HG03565 (cell line): Measurements from ENCODE around the gene FILIP1L.

Experiments
- ATAC-seq: cut with Tn5 transposase; IDR thresholded peaks from one replicate; pipeline ENCODE4 v1.9.1; 2021; ENCODE audit warnings: mild to moderate bottlenecking, moderate library complexity; ENCODE audit not compliant: unreplicated experiment

The FILIP1L gene

DNA sequence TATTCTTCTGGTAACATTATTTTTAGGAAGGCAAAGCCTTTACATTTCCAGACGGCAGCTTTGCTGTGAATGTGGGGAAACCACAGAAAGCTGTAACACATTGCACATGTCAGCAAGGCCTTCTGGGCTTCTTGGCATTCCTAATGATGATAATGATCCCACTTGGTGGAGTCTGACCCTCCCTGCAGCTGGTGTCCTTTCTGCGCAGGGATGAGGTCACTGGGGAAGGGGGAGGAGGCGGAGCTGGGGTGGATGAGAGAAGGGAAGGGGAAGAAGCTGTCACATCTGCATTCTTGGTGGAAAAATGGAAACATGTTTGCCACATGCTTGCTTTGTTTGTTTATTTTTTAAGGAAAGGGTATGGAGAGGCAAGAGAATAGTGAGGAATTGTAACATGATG, 68.6 kb downstream of the FILIP1L start:
- ATAC-seq: no peak

GRCh38 chr3:100044369-100044768, 69.9 kb downstream of the FILIP1L start:
- peak; percentile 78 for ATAC-seq

DNA sequence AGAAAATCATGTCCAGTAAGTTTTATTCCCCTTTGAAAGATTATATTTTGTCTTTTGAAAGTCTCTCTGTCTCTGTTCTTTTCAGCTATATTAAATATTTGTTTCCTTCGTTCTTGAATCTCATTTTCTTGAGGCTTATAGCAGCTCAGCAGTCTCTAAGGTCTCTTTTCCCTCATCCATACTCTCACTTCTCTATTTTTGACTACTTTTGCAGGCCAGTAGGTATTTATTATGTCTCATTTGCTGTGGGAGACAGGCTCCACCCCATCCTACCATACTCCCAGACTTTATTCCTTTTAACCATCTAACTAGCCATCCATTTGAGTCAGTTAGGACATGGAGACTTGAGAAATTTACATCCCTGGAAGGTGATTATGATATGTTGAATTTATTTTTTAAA, 71.0 kb downstream of the FILIP1L start:
- no peak for ATAC-seq

DNA sequence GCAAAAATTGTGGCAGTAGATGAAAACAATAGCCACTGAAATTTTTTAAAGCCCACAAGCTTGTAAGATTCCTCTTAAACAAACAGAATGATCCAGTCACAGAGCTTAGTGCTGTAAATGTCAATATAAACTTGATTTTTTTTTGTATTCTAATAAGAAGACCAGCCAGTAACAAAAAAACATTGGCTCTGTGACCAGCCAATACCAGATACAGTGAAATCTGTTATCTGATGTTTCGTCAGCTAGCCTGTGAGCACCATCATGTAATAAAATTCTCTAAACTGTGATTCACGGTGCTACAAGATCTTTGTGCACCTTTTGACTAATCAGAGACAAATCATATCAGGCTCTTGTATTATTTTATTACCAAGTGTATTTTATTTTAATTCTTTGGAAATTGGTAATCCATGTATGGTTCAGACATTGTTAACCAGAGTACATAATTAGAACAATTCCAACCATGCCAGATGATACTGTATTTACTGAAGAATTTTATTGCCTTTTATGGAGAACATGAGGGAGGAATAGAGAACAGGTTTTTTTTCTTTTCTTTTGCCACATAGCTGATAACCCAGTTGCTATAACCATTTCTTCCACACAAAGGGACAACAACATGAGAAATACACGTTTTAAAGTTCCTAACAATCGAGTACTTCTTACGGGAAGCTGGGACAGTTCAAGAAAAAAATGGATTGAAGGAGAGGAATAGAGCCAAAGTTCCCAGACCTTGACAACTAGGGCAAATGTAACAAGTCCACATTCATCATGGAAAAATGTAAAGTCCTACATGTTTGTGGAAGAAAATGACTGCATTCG, 71.9 kb downstream of the FILIP1L start:
- no peak for ATAC-seq

- ATAC-seq: no peak
These were observed 73.0 kb downstream of the FILIP1L start for GRCh38 chr3:100041328-100041749.

- ATAC-seq: no peak
These were observed 73.7 kb downstream of the FILIP1L start for GRCh38 chr3:100040451-100041225.

- no peak for ATAC-seq
These were observed 75.2 kb downstream of the FILIP1L start for GRCh38 chr3:100039075-100039474.

- ATAC-seq: no peak
These were observed 80.3 kb downstream of the FILIP1L start for GRCh38 chr3:100033903-100034471.

- ATAC-seq: no peak
These were observed 81.1 kb downstream of the FILIP1L start for GRCh38 chr3:100033184-100033583.

- no peak for ATAC-seq
These were observed 82.1 kb downstream of the FILIP1L start for GRCh38 chr3:100032243-100032642.

DNA sequence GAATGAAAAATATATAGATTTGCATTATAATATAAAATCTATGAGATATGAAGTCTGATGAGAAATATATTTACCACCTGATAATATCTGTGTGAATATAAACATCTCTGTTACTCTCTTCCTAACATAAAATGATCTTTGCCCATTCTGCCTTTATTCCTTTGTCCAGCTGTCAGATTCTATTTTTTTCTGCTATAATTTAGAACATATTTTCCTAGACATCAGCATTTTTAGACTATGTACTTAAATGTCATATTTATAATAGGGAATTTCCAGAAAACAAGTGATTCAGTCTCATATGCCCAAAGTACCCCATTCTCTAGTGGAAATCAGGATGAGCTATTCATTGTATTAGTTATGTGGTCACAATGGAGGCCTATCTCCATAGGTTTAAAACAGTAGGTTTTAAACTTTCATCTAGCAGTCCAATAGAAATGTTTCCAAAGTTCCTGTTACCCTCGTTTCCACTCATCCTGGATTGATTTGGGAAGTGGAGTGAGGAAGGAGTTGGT, 83.3 kb downstream of the FILIP1L start:
- no peak for ATAC-seq

DNA sequence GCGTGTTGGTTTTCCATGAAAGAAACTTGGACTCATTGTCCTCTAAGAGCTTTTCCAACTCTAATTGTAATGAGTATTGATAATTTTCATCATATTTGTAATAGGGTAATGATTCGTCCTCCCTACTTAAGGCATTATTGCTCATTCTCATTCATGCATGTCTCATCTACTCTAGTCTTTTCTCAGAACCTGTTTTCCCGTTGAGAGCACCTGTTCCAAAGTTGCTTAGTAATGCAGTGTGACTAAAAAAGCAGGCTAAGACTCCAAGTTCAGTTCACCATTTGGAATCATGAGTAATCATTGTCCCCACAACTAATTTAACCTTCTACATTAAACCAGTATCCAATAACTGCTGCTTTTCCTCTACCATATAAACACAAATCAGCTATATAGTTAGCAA, 84.0 kb downstream of the FILIP1L start:
- ATAC-seq: no peak

GRCh38 chr3:100029689-100030088, 84.6 kb downstream of the FILIP1L start:
- ATAC-seq: peak; percentile 72

- no peak for ATAC-seq
These were observed 85.2 kb downstream of the FILIP1L start for GRCh38 chr3:100029052-100029451.

DNA sequence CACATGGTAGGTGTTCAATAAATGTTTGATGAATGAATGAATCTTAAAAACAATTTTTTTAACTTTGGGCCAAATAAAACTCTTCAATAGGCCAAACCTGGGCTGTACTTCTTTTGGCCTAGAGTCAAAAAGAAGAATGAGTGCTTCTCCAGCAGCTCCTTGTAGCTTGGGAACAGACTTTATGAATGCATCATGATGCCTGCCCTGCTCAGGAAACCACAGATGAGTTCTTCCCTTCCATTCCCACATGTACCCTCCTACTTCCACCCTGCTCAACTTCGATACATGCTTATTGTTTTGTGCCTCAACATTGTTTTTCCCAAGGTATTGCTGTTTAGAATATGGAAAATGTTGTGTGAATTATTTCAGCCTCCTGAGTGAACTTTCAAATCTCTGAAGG, 87.0 kb downstream of the FILIP1L start:
- no peak for ATAC-seq

DNA sequence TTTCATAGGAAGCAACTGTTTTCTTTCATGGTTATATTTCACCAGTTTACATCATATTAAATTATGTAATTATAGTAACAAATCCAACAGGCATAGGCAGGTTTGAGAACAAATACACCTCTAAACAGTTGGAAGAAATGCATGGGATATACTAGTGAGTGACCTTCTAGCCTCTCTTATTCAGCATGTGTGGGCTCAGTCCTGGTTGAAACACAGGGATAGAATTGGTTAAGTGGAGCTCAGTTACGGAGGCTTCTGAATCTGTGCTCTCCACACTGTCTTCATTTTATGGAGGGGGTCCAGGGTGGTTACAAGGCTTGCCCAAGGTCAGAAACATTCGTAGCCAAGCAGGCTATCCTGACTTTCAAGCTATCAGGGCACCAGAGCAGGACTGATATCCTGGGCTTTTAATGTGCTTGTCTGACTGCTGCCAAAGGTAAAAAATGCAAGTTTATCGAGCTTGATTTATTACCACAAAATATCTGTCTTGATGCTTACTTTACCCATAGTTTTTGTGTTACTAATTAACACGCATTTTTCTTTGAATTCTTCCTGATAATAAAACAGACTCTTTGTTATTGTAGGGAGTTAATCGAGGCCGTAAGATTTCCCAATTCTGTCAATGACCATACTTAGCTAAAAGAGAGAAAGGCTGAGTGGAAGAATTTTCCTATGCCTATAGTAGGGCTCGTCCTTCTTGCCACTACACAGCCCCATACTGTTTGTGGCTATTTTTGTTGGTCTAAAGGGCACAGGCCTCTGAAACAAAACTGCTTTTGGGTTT, 89.6 kb downstream of the FILIP1L start:
- no peak for ATAC-seq

GRCh38 chr3:100023595-100023994, 90.7 kb downstream of the FILIP1L start:
- ATAC-seq: no peak

DNA sequence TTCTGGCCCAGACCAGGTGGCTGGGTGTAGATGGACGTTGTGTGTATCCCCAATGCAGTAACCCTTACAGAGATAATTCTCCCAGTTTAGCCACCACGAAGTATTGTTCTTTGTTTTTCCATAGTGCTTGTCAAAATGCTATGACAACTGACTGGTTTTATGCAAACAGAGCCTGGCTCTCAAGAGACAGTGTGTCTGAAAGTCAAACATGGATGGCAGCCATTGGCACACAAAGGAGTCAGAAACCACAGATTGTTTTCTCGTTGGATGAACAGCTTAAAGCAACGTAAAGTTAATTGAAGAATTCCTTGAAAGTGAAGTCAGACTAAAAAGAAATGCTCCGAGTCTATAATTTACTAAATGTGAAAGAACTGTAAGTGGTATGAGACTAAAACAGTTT, 91.2 kb downstream of the FILIP1L start:
- ATAC-seq: no peak

DNA sequence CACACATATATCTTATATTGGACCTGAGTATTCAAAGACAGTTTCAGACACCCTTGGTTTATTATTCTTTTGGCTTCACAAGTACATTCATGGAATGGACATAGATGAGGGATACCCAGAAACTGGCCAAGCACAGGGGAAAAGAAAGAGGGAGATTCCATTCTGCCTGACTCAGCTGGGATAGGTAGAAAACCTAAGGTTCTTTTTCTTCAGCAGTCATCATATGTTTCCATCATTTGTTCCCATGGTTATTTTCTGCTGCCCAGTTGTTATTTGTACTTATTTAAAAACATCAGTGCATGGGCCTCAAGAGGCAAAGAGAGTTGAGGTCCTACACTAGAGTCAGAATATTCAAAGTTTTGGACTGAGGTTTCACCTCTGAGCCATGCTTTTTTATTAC, 91.8 kb downstream of the FILIP1L start:
- ATAC-seq: no peak

DNA sequence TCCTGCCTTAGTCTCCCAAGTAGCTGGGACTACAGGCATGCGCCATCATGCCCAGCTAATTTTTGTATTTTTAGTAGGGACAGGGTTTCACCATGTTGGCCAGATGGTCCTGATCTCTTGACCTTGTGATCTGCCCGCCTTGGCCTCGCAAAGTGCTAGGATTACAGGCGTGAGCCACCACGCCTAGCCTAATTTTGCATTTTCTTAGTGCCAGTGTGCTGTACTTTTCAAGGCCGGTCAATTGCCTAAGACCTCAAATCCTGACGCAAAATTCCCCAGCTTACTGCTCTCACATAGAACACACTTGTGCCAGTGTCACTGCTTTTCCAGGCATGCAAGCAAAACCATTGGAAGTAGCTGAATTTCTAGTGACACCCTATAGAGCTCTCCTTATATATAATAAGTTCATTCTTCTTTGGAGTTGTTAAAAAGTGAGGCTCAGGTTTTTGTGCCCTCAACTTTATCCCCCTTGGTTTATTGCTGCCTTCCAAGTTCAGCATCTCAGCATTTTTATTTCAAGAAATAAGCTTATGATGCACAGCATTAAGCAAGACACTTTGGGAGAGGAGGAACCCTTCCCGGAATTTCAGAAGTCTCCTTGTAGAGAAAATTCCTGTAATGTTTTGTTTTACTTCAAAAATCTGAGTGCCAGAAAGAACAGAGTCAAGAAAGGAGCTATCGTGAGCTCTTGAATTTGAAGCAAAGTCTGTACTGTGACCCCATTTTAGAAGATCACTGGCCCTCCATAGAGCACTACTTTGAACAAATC, 93.2 kb downstream of the FILIP1L start:
- no peak for ATAC-seq
